ENCODE measurements around the gene MCOLN3. TPM values are rescaled to one million over a fixed set of nuclear protein-coding genes. Genes with fewer than 3 reads are reported as not detected.

The MCOLN3 gene
- total RNA-seq, 2 donors from 2014 or later = 0.23 to 1.6 TPM

DNA sequence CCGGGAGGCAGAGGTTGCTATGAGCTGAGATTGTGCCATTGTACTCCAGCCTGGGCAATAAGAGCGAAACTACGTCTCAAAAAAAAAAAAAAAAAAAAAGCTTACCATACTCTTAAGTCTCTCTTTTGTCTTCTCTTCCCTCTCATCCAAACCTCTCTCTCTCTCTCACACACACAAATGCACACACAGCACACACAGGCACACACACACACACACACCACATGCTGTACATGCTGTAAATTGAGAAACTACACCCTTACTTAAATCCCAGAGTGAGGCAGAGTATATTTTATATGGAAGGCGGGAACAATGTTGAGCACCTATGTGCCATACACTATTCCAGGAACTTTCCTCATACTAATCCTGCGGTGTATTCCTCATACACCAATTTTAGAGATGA, 6.5 kb downstream of the MCOLN3 start:
- DNase-seq (ENCODE audit: low spot score) = no peak
- no peak overlapping the region for H3K27ac ChIP-seq
- H3K4me1 ChIP-seq (replicated peaks) = no peaks in the 10 kb centered on the region
- H3K4me3 ChIP-seq = no peak overlapping the region
- WGBS = 93% methylated on average over 5 of the region's 5 CpGs
- intact Hi-C loops (cut with DNase I) = no loop called here
- no peaks in the 10 kb centered on the region for H3K36me3 ChIP-seq
- no peaks in the 10 kb centered on the region for H3K27me3 ChIP-seq (replicated peaks; ENCODE audit: insufficient read depth)
- no peak for TF ChIP-seq POLR2A (IDR thresholded peaks at IDR 0.05)
- TF ChIP-seq, protein P1, sequence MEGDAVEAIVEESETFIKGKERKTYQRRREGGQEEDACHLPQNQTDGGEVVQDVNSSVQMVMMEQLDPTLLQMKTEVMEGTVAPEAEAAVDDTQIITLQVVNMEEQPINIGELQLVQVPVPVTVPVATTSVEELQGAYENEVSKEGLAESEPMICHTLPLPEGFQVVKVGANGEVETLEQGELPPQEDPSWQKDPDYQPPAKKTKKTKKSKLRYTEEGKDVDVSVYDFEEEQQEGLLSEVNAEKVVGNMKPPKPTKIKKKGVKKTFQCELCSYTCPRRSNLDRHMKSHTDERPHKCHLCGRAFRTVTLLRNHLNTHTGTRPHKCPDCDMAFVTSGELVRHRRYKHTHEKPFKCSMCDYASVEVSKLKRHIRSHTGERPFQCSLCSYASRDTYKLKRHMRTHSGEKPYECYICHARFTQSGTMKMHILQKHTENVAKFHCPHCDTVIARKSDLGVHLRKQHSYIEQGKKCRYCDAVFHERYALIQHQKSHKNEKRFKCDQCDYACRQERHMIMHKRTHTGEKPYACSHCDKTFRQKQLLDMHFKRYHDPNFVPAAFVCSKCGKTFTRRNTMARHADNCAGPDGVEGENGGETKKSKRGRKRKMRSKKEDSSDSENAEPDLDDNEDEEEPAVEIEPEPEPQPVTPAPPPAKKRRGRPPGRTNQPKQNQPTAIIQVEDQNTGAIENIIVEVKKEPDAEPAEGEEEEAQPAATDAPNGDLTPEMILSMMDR (IDR thresholded peaks at IDR 0.05) = no peak
- TF ChIP-seq POLR2AphosphoS5 (IDR thresholded peaks at IDR 0.05) = no peak
- no peaks in the 10 kb centered on the region for H3K9me3 ChIP-seq

DNA sequence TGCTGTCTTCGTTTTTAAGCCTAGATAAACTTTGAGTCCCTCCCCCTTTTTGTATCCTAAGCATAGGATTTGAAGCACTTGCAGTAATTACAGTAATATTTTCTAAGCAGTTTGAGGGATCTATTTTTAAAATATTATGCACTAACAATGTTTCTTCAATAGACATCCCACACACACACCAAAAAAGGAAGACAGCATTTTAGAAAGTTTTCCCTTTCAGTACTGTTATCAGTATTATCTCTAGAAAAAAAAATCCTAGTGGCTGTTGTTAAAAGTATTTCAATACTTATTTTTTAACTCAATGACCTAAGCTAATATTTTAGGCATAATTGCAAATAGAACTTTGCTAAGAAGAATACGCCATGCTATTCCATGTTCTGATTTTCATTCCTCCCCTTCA, 15.1 kb downstream of the MCOLN3 start:
- Histone ChIP-seq H3K4me3 (no peak overlapping the region), H3K27me3 (replicated peaks; ENCODE audit: insufficient read depth) (no peaks in the 10 kb centered on the region), H3K27ac (no peak overlapping the region), H3K36me3 (no peaks in the 10 kb centered on the region), H3K9me3 (no peaks in the 10 kb centered on the region), H3K4me1 (replicated peaks) (no peaks in the 10 kb centered on the region)
- intact Hi-C loops (cut with DNase I) = no loop called here
- DNase-seq (ENCODE audit: low spot score) = no peak
- TF ChIP-seq POLR2A (IDR thresholded peaks at IDR 0.05) = no peak
- TF ChIP-seq POLR2AphosphoS5 (IDR thresholded peaks at IDR 0.05) = no peak
- TF ChIP-seq, protein P1 (IDR thresholded peaks at IDR 0.05) = no peak
- 72% methylated on average over 2 of the region's 2 CpGs for WGBS

DNA sequence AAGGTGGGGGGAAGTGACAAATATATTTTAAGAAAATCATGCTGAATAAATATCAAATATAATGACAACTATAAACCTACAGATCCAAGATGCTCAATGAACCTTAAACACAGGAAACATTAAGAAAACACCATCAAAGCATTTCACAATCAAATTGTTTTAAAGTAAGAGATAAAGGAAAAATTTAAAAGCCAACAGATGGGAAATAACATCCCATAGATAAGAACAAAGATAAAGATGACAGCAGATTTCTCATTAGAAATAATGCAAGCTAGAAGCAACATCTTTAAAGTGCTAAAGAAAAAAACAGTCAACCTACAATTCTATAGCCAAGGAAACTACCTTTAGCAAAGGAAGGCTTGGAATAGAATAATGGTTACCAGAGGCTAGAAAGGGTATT, 17.8 kb downstream of the MCOLN3 start:
- H3K9me3 ChIP-seq = no peaks in the 10 kb centered on the region
- no peaks in the 10 kb centered on the region for H3K27me3 ChIP-seq (replicated peaks; ENCODE audit: insufficient read depth)
- no peak for DNase-seq (ENCODE audit: low spot score)
- no peak overlapping the region for H3K4me3 ChIP-seq
- H3K27ac ChIP-seq = no peak overlapping the region
- H3K4me1 ChIP-seq (replicated peaks) = no peaks in the 10 kb centered on the region
- H3K36me3 ChIP-seq = no peaks in the 10 kb centered on the region
- TF ChIP-seq, protein P1 (IDR thresholded peaks at IDR 0.05) = no peak
- TF ChIP-seq POLR2A (IDR thresholded peaks at IDR 0.05) (no peak), POLR2AphosphoS5 (IDR thresholded peaks at IDR 0.05) (no peak)
- intact Hi-C loops (cut with DNase I) = no loop called here

DNA sequence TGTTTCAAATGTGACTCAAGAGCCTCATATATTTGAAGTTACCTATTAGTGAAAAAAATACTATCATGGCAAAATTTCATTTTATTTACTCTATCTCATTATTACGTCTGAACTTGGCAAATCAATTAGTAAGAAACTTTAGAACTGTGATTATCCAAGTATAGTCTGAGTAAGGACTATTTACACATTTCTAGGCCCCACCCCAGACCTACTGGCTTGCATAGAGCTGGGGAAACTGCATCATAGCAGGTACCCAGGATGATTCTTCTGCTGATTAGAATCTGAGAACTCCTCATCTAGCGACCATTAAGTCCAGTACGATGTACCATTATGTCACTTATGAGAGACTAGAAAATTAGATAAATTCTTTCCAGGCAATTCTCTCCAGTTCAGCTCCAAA, 20.1 kb downstream of the MCOLN3 start:
- WGBS = 79% methylated on average over 3 of the region's 3 CpGs
- TF ChIP-seq POLR2A (IDR thresholded peaks at IDR 0.05) = no peak
- TF ChIP-seq, protein P1 (IDR thresholded peaks at IDR 0.05) = no peak
- TF ChIP-seq POLR2AphosphoS5 (IDR thresholded peaks at IDR 0.05) = no peak

DNA sequence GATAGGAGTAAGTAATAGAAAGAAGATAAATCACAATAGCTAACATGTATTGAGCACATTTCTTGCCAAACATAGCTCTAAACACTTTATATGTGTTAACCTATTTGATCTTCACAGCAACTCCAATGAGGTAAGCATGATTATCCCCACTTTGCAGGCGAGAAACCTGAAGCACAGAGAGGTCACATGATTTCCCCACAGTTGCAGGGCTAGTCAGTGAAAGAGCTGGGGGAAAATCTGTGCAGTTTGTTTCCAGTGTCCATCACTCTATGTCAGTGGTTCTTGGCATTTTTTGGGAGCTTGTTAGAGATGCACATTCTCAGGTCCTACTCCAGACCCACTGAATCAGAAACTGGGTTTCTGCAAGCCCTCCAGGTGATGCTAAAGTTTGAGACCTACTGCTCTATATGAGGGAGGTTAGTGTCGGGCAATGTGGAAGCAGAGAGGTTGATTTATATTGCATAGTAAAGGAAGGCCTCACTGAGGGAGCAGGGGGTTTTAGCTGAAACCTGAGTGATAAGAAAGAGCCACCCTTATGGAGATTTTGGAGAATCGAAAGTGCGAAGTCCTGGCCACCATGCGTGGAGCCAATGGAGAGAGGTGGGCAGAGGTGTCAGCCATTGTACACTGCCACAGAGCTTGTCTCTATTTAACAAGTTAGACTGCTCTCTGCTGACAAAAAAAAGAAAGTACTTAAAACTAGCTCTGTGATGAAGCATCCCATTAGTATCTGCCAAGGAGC, 20.9 kb downstream of the MCOLN3 start:
- DNase-seq (ENCODE audit: low spot score) = no peak
- intact Hi-C loops (cut with DNase I) = loop anchor here (2.0 kb wide), 1 partner anchor 83 kb away; no protein-coding TSS in a partner anchor
- TF ChIP-seq, protein P1 (IDR thresholded peaks at IDR 0.05) = peak in 1 of 4 experiments; percentile 11
- no peak for TF ChIP-seq POLR2A (IDR thresholded peaks at IDR 0.05)
- Histone ChIP-seq H3K36me3 (no peaks in the 10 kb centered on the region), H3K27me3 (replicated peaks; ENCODE audit: insufficient read depth) (no peaks in the 10 kb centered on the region), H3K4me3 (no peak overlapping the region), H3K9me3 (no peaks in the 10 kb centered on the region), H3K4me1 (replicated peaks) (no peaks in the 10 kb centered on the region), H3K27ac (no peak overlapping the region)
- 81% methylated on average over 5 of the region's 5 CpGs for WGBS

More for the DNA sequence above, 20.1 kb downstream of the MCOLN3 start:
- H3K27me3 ChIP-seq (replicated peaks; ENCODE audit: insufficient read depth) = no peaks in the 10 kb centered on the region
- no peaks in the 10 kb centered on the region for H3K9me3 ChIP-seq
- intact Hi-C loops (cut with DNase I) = no loop called here
- H3K4me3 ChIP-seq = no peak overlapping the region
- H3K36me3 ChIP-seq = no peaks in the 10 kb centered on the region
- H3K27ac ChIP-seq = no peak overlapping the region
- H3K4me1 ChIP-seq (replicated peaks) = no peaks in the 10 kb centered on the region
- no peak for DNase-seq (ENCODE audit: low spot score)
